ENCODE measurements around the gene EHD2. TPM values are rescaled to one million over a fixed set of nuclear protein-coding genes. Genes with fewer than 3 reads are reported as not detected.
A peak's percentile ranks its signal among the peaks of the same experiment; 100 is the strongest.

EHD2 gene
- total and polyA plus RNA-seq, 2 of the 13 experiments (the other 11 are each of a cell fraction or from before 2014, with no cell fraction given): 0.09 to 0.28 TPM

DNA sequence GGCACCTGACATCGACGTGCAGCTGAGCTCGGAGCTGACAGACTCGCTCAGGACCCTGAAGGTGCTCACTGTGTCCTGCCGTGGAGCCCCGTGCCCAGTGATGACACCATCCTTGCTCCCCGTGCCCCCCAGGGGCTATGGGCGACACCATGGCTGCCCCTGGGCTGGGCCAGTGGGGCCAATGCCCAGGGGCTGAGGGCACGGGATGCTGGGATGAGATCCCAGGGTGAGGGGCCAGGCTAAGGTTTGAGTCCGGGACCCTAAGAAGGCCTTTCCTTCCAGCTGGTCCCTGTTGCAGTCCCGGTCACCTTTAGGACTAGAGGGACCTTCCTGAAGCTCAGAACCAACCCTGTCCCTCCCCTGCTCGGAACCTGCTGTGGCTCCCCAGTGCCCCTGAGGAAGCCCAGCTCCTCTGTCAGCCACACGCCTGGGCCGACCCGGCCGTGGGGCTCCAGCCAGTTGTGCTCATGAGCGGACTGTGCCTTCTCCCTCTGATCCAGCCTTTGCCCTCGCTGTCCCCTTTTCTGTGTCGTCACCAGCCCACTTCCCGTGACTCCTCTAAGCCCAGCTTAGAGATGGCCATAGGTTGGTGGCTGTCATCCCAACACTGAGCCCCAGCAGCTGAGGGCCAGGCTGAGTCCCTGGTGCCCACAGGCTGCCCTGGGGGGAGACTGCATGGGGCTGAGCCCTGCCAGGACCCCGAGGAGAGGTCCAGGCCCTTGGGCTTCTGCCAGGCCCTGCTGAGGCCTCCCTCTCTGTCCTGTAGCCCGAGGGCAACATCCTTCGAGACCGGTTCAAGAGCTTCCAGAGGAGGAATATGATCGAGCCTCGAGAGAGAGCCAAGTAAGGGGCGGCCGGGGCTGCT, 42.8 kb downstream of the EHD2 start:
- TF ChIP-seq ZNF180 (CRISPR knock-in tag; IDR thresholded peaks at IDR 0.05; ENCODE audit: borderline replicate concordance, low read depth) (no peak), SALL1 (CRISPR knock-in tag; IDR thresholded peaks at IDR 0.05) (no peak), RBFOX2 (IDR thresholded peaks at IDR 0.05; ENCODE audit: low read depth, low read length) (peak; percentile 61), ATF4 (CRISPR knock-in tag; IDR thresholded peaks at IDR 0.05) (no peak), AGO2 (optimal IDR thresholded peaks at IDR 0.05; ENCODE audit: low read depth, low read length) (peak; percentile 68), RBM22 (optimal IDR thresholded peaks at IDR 0.05; ENCODE audit: low read length) (peak; percentile 75), ZNF513 (CRISPR knock-in tag; conservative IDR thresholded peaks at IDR 0.05) (no peak), AHR (CRISPR knock-in tag; IDR thresholded peaks at IDR 0.05) (no peak), ZNF543 (CRISPR knock-in tag; IDR thresholded peaks at IDR 0.05) (no peak), ZNF615 (CRISPR knock-in tag; IDR thresholded peaks at IDR 0.05; ENCODE audit: borderline replicate concordance) (no peak)
- TF ChIP-seq, protein P1, sequence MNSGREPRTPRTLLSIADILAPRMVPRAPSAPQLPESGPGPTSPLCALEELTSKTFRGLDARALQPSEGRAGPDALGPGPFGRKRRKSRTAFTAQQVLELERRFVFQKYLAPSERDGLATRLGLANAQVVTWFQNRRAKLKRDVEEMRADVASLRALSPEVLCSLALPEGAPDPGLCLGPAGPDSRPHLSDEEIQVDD (CRISPR knock-in tag; IDR thresholded peaks at IDR 0.05; ENCODE audit: borderline replicate concordance): no peak

More for the DNA sequence above, 42.8 kb downstream of the EHD2 start:
- ATAC-seq (no peak), DNase-seq (ENCODE audit: low spot score) (no peak), FAIRE-seq (no peak)
- peaks cover 25 to 60% of the 10 kb centered on the region in 2 experiments; a peak in 4 of 5 replicates for H3K36me3 ChIP-seq (replicated peaks in 1 of 2; ENCODE audit: control insufficient read depth in 1 of 2, insufficient read depth in 2 of 2, low read length in 2 of 2)
- WGBS (ENCODE audit: low lambda C conversion rate): 99% methylated on average over 22 of the region's 28 CpGs
- no peak overlapping the region for H2AFZ ChIP-seq (ENCODE audit: low read length)
- intact Hi-C loops (cut with micrococcal nuclease; ENCODE audit: unreplicated experiment): no loop called here
- H3K4me1 ChIP-seq (ENCODE audit: insufficient read depth, low read length): peaks cover 28% of the 10 kb centered on the region
- no peaks in the 10 kb centered on the region for H3K79me2 ChIP-seq (ENCODE audit: insufficient read depth, low read length)
- no peak overlapping the region for H3K27ac ChIP-seq (ENCODE audit: extremely low read length, insufficient read depth, low read length)
- H4K20me1 ChIP-seq (ENCODE audit: insufficient read depth, low read length): 0 out of 2 replicates have a peak, but pooled peaks cover 5% of the 10 kb centered on the region
- no peaks in the 10 kb centered on the region for H3K27me3 ChIP-seq (ENCODE audit: control insufficient read depth in 1 of 2, insufficient read depth in 2 of 2, low read length in 2 of 2)
- POLR2A ChIA-PET: interaction anchor here (1.1 kb wide), 1 partner anchor 11 kb away, joined by 4 read pairs; the partner anchor contains the start of gene NOP53
- H3K4me2 ChIP-seq (ENCODE audit: low read depth, low read length): no peak overlapping the region
- H3K9ac ChIP-seq (ENCODE audit: insufficient read depth, low read depth, low read length): no peak overlapping the region
- no peaks in the 10 kb centered on the region for H3K9me3 ChIP-seq (ENCODE audit: low read length)
- H3K4me3 ChIP-seq (replicated peaks in 1 of 3; ENCODE audit: insufficient read depth in 1 of 3, low read depth in 2 of 3, low read length in 3 of 3): no peak overlapping the region
- BruUV-seq (replicated peaks): no TSS peak
- CTCF ChIA-PET (ENCODE audit: low intra/inter-chr PET ratio, low total read pairs): no interaction called here
- in situ Hi-C loops (cut with HindIII; ENCODE audit: extremely low pct_ligation_motif_present, low pct_unique_long_range_greater_than_20kb): no loop called here

All from HepG2 (cell line).